Liver (tissue), 9 donors: Measurements from ENCODE around the gene ZDHHC22. TPM values are rescaled to one million over a fixed set of nuclear protein-coding genes. Genes with fewer than 3 reads are reported as not detected.
A peak's percentile ranks its signal among the peaks of the same experiment; 100 is the strongest.

Experiments used
- DNase-seq: peaks from one replicate; pipeline ENCODE4 v3.0.0-alpha.2; 2017; ENCODE audit warnings: low spot score
- H3K27ac ChIP-seq, 2 donors: one replicate each; pipeline ENCODE4 v1.7.0; 2013; ENCODE audit warnings: inconsistent platforms in 2 of 2, low read length in 2 of 2, control low read depth in 1 of 2, low read depth in 1 of 2, mild to moderate bottlenecking in 1 of 2
- H3K27me3 ChIP-seq, 4 donors: one replicate each; pipeline versions ENCODE4 v1.6.1 to v1.7.0; 2013; ENCODE audit warnings: low read length in 3 of 4, inconsistent platforms in 1 of 4, mild to moderate bottlenecking in 1 of 4, moderate library complexity in 1 of 4; ENCODE audit not compliant: control insufficient read depth in 4 of 4, insufficient read depth in 4 of 4
- H3K36me3 ChIP-seq, 4 donors: one replicate each; pipeline versions ENCODE4 v1.6.1 to v1.7.0; 2013; ENCODE audit warnings: low read length in 3 of 4, mild to moderate bottlenecking in 3 of 4, low read depth in 1 of 4, moderate library complexity in 1 of 4; ENCODE audit not compliant: control insufficient read depth in 4 of 4, insufficient read depth in 3 of 4
- H3K4me1 ChIP-seq, 4 donors: one replicate each; pipeline versions ENCODE4 v1.6.1 to v1.7.0; 2013; ENCODE audit warnings: low read length in 3 of 4, mild to moderate bottlenecking in 3 of 4, moderate library complexity in 1 of 4; ENCODE audit not compliant: control insufficient read depth in 4 of 4, insufficient read depth in 4 of 4
- H3K4me3 ChIP-seq, 3 donors: one replicate each; pipeline versions ENCODE4 v1.6.1 to v1.7.0; 2013; ENCODE audit warnings: low read length in 3 of 3, control low read depth in 1 of 3, low read depth in 1 of 3, mild to moderate bottlenecking in 1 of 3
- H3K9ac ChIP-seq, 2 donors: one replicate each; pipeline ENCODE4 v1.7.0; 2013; ENCODE audit warnings: low read length in 2 of 2, mild to moderate bottlenecking in 2 of 2, moderate library complexity in 2 of 2, control low read depth in 1 of 2, low read depth in 1 of 2
- H3K9me3 ChIP-seq, 4 donors: one replicate each; pipeline versions ENCODE4 v1.6.1 to v1.7.0; 2013; ENCODE audit warnings: low read length in 3 of 4; ENCODE audit not compliant: control insufficient read depth in 4 of 4
- FOXA2 ChIP-seq: IDR thresholded peaks from 2 replicates; pipeline ENCODE4 v1.6.1; 2016; ENCODE audit warnings: antibody characterized with exemption
- HNF4A ChIP-seq, 2 donors: conservative IDR thresholded peaks; 2 replicates each; pipeline ENCODE4 v1.6.1; 2016; ENCODE audit warnings: antibody characterized with exemption in 2 of 2, mild to moderate bottlenecking in 2 of 2
- HNF4G ChIP-seq: IDR thresholded peaks from 2 replicates; pipeline ENCODE4 v1.6.1; 2016; ENCODE audit warnings: antibody characterized with exemption
- JUND ChIP-seq, 2 donors: IDR thresholded peaks; 2 replicates each; pipeline ENCODE4 v1.6.1; 2016; ENCODE audit warnings: antibody characterized with exemption in 2 of 2
- NR2F2 ChIP-seq: IDR thresholded peaks from 2 replicates; pipeline ENCODE4 v1.6.1; 2016; ENCODE audit warnings: antibody characterized with exemption
- RAD21 ChIP-seq, 2 donors: IDR thresholded peaks; 2 replicates each; pipeline ENCODE4 v1.6.1; 2016; ENCODE audit warnings: antibody characterized with exemption in 2 of 2, mild to moderate bottlenecking in 2 of 2
- RXRA ChIP-seq, 2 donors: IDR thresholded peaks; 2 replicates each; pipeline ENCODE4 v1.6.1; 2017 to 2018; ENCODE audit warnings: antibody characterized with exemption in 2 of 2, mild to moderate bottlenecking in 1 of 2
- SP1 ChIP-seq: IDR thresholded peaks from 2 replicates; pipeline ENCODE4 v1.6.1; 2018; ENCODE audit warnings: antibody characterized with exemption, mild to moderate bottlenecking
- YY1 ChIP-seq: IDR thresholded peaks from 2 replicates; pipeline ENCODE4 v1.6.1; 2016; ENCODE audit warnings: antibody characterized with exemption, mild to moderate bottlenecking
- WGBS: extraction: QIAGEN DNeasy Blood & Tissue Kit; methylation state at CpG from one replicate; pipeline ENCODE4 v1.1.7; 2013; 5-methylcytosine and 5-hydroxymethylcytosine counted together
- polyA plus RNA-seq, 2 donors: library from polyadenylated mRNA; stranded (reverse) in 1 of 2; unstranded in 1 of 2; fragments of 200-250 nt in 1 of 2; fragments of >200 nt in 1 of 2; fragmentation: Nextera tagmentation in 1 of 2; extraction: Ambion mirVana in 1 of 2; gene quantifications; one replicate each; pipeline versions ENCODE4 v1.2.1 to v1.2.3, GENCODE V29; 2013 to 2015
- total RNA-seq, 2 donors: library from RNA; depleted of rRNA; stranded (reverse); fragments of >200 nt; gene quantifications; one replicate each; pipeline ENCODE4 v1.2.3, GENCODE V29; 2014
- TF ChIP-seq, protein P1 (sequence below): IDR thresholded peaks from 2 replicates; pipeline ENCODE4 v1.6.1; 2016; ENCODE audit warnings: antibody characterized with exemption
- TF ChIP-seq, protein P2 (sequence below): fragments of 150-350 bp; IDR thresholded peaks from 2 replicates; pipeline ENCODE4 v1.5.1; 2017; ENCODE audit warnings: improper control_type of control experiment, low read depth, low read length; ENCODE audit not compliant: missing input control
- donor health status: healthy.
- donor health status: healthy.
- donor health status: healthy.
- donor health status: healthy.
- donor health status: healthy.

ZDHHC22 gene
- total and polyA plus RNA-seq, 4 donors = not detected

DNA sequence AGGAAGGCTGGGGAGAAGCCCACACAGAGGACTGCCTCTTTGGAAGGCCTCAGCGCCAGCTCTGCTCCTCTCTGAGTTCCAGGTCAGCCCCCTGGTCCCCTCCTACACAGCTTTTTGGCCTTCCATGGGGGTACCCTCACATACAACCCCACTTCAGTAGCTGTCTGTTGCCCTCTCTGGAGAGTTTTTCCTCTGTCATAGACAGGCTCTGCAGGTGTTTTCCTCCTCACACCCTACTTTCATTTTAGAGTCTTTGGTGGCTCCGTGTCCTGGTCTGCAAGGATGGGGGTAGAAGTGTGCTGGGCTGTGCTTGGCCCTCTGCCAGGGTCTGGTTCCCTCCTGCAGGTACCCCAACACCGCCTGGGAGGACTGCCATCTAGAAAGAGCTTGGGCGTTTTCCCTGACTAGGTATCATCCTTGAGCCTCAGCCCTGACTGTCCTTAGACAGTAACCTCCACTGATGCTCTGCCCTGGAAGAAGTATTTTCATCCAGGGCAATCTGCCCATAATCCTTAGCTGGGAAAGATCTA is 15.1 kb downstream of the ZDHHC22 start:
- H3K9ac ChIP-seq = no peak overlapping the region
- peaks cover 3 to 31% (median 19%) of the 10 kb centered on the region in 4 donors for H3K4me1 ChIP-seq
- no peak overlapping the region for H3K27ac ChIP-seq
- no peak for DNase-seq
- no peaks in the 10 kb centered on the region for H3K9me3 ChIP-seq
- WGBS = 94% methylated on average over 4 of the region's 4 CpGs
- no peak for TF ChIP-seq SP1
- peaks cover 0 to 2% (median 0%) of the 10 kb centered on the region in 4 donors for H3K27me3 ChIP-seq
- no peaks in the 10 kb centered on the region for H3K36me3 ChIP-seq
- H3K4me3 ChIP-seq = no peak overlapping the region

DNA sequence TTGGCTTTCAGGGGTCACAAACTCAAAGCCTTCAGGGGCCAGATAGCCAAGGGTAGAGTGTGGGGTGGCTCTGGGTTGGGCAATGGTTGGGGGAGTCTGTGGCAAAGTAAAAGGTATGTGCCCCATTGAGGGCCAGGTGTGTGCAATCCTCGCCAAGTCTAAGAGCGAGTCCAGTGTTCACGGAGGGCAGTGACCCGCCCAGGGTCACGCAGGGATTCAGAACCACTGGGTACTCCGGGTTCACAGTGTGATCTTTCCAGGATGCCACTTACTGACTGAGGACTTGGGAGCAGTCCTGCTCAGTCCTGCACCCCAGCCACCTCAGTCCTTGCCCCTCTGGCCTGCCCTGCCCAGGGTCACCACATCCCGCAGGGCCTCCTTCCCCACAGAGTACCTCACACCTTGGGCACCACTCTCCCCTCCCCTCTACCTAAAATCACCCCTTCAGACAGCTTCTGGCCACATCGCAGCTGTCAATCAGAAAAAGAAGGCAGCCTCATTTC is 15.7 kb downstream of the ZDHHC22 start:
- Histone ChIP-seq H3K27ac (no peak overlapping the region), H3K9me3 (no peaks in the 10 kb centered on the region), H3K36me3 (peaks cover 0 to 4% (median 0%) of the 10 kb centered on the region in 4 donors), H3K27me3 (peaks cover 0 to 2% (median 0%) of the 10 kb centered on the region in 4 donors), H3K4me1 (peaks cover 3 to 31% (median 19%) of the 10 kb centered on the region in 4 donors), H3K4me3 (no peak overlapping the region), H3K9ac (no peak overlapping the region)
- 63% methylated on average over 8 of the region's 8 CpGs for WGBS
- DNase-seq = no peak
- TF ChIP-seq HNF4A (conservative IDR thresholded peaks at IDR 0.05) (peak in 1 of 2 donors; percentile 55), RXRA (IDR thresholded peaks at IDR 0.05) (peak in 1 of 2 donors; percentile 68), JUND (IDR thresholded peaks at IDR 0.05) (no peak)

DNA sequence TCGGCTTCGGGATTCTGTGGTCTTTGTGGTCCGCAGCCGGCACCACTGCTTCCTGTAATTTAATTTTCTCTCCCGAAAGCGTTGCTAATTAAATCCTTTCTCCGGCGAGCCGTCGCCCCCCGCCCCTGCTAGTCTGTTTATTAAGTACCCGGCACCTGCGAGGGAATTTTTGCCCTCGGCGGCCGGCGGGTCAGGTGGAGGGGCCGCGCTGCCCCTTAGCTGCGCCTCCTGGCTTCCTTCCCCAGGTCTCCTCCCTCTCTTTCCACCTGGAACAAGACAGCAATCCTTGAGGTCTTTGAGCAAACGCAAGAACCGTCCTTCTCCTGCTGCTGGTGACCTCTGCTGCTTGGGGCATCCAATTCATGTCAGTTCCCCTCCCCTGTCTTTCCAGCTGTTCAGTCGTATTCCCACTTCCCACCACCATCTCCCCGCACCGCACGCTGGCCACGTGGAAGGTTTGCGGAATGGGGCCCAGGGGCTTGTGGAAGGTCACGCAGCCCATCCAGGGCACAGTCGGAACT is 16.2 kb downstream of the ZDHHC22 start:
- peaks cover 3 to 31% (median 19%) of the 10 kb centered on the region in 4 donors for H3K4me1 ChIP-seq
- peaks cover 0 to 4% (median 0%) of the 10 kb centered on the region in 4 donors for H3K36me3 ChIP-seq
- H3K27ac ChIP-seq = no peak overlapping the region
- 21% methylated on average over 30 of the region's 30 CpGs for WGBS
- no peak for DNase-seq
- no peaks in the 10 kb centered on the region for H3K9me3 ChIP-seq
- peak overlapping the region in 1 of 3 donors; percentile 45 for H3K4me3 ChIP-seq
- TF ChIP-seq NR2F2 = no peak
- no peak for TF ChIP-seq FOXA2
- TF ChIP-seq, protein P1, sequence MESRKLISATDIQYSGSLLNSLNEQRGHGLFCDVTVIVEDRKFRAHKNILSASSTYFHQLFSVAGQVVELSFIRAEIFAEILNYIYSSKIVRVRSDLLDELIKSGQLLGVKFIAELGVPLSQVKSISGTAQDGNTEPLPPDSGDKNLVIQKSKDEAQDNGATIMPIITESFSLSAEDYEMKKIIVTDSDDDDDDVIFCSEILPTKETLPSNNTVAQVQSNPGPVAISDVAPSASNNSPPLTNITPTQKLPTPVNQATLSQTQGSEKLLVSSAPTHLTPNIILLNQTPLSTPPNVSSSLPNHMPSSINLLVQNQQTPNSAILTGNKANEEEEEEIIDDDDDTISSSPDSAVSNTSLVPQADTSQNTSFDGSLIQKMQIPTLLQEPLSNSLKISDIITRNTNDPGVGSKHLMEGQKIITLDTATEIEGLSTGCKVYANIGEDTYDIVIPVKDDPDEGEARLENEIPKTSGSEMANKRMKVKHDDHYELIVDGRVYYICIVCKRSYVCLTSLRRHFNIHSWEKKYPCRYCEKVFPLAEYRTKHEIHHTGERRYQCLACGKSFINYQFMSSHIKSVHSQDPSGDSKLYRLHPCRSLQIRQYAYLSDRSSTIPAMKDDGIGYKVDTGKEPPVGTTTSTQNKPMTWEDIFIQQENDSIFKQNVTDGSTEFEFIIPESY = no peak
- TF ChIP-seq YY1 = no peak
- no peak for TF ChIP-seq HNF4A (conservative IDR thresholded peaks at IDR 0.05)
- no peak for TF ChIP-seq SP1
- TF ChIP-seq HNF4G = no peak
- TF ChIP-seq, protein P2, sequence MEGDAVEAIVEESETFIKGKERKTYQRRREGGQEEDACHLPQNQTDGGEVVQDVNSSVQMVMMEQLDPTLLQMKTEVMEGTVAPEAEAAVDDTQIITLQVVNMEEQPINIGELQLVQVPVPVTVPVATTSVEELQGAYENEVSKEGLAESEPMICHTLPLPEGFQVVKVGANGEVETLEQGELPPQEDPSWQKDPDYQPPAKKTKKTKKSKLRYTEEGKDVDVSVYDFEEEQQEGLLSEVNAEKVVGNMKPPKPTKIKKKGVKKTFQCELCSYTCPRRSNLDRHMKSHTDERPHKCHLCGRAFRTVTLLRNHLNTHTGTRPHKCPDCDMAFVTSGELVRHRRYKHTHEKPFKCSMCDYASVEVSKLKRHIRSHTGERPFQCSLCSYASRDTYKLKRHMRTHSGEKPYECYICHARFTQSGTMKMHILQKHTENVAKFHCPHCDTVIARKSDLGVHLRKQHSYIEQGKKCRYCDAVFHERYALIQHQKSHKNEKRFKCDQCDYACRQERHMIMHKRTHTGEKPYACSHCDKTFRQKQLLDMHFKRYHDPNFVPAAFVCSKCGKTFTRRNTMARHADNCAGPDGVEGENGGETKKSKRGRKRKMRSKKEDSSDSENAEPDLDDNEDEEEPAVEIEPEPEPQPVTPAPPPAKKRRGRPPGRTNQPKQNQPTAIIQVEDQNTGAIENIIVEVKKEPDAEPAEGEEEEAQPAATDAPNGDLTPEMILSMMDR = no peak
- no peak for TF ChIP-seq RAD21 (IDR thresholded peaks at IDR 0.05)
- peaks cover 0 to 2% (median 0%) of the 10 kb centered on the region in 4 donors for H3K27me3 ChIP-seq
- H3K9ac ChIP-seq = no peak overlapping the region
